ENCODE measurements around the gene CACNG4. TPM values are rescaled to one million over a fixed set of nuclear protein-coding genes. Genes with fewer than 3 reads are reported as not detected.
A peak's percentile ranks its signal among the peaks of the same experiment; 100 is the strongest.

The CACNG4 gene
- total RNA-seq, 1 donor from 2014 or later = 44.5 TPM

DNA sequence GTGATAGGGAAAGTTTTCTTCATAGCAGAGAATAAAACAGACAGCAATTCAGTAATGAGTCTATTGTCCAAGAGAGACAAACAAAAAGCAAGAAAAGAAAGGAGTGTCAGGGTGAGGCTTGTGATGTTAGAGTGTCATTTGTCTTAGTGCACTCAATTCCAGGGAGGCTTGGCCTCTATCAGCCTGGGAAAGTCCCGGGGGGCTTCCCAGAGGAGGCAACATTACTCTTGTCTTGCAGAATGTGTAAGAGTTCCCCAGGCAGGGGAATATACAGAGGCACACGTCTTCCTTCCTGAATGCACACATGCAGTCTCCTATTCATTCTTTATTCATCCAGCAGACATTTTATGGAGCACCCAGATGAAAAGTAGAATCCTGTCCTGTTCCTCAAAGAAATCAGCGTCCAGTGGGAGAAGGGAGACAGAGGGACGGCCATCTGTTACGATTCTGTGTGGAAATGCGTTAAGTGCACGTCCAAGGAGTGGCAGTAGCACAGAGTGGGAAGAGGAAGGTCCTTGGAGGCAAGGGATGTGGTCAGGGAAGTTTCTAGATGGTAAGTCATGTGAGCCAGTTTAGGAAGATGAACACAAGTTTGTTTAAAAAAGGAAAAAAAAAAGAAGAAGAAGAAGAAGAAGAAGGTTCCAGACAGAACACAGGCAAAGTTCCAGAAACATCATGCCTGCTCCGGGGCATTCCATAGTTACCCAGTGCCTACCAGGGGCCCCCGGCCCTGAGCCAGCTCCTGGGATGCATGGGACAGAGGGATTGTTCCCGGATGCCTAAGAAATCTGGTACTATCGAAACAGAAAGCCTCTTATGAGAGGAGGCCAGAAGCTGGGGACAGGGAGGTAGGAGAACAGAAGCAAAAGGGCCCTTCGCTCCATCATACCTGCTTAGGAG, 21.1 kb downstream of the CACNG4 start:
- no peak for DNase-seq

GRCh38 chr17:66986659-66987058, 22.2 kb downstream of the CACNG4 start:
- no peak for DNase-seq

DNA sequence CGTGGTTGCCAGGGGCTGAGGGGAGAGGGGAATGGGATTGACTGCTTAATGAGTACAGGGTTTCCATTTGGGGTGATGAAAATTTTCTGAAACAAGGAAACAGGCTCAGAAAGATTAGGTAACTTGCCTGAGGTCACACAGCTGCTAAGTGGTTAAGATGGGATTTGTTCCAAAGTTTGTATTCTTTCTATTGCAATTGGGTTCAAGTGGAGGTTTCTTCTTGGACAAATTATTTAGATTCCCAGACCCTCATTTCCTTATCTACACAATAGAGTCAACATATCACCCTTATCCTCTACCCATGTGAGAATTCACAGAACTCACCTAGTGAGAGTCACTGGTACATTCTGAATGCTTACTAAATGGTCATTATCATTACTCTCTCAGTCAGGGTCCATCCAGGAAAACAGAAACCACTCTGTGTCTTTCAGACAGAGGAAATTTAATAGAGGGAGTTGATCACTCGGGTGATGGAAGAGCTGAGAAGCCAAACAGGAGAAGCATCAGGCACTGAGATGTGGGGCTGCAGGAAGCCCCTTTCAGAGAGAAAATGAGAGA, 22.6 kb downstream of the CACNG4 start:
- DNase-seq = no peak

GRCh38 chr17:66988069-66988798, 23.7 kb downstream of the CACNG4 start:
- DNase-seq = no peak

- no peak for DNase-seq
These were observed 24.6 kb downstream of the CACNG4 start for GRCh38 chr17:66989076-66989475.

- DNase-seq = no peak
These were observed 25.1 kb downstream of the CACNG4 start for GRCh38 chr17:66989579-66989978.

GRCh38 chr17:66990047-66990446, 25.5 kb downstream of the CACNG4 start:
- no peak for DNase-seq

- no peak for DNase-seq
These were observed 28.5 kb downstream of the CACNG4 start for GRCh38 chr17:66992911-66993442.

DNA sequence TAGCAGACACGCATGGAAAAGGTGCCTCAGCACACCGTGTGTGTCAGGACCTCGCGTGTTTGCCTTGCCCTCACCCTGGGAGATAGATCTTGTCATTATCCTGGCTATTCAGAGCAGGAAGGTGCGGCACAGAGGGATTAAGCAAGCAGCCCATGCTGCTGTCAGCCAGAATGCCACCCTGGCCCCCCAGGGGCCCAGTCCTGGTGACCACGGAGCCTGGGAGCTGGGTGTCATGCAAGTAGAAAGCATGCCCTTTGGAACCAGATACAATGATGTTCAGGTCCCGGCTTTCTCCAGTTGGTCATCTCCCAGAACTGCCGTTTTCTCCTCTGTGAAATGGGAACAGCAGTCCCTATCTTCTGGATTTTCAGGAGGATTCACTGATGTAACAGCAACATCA, 29.9 kb downstream of the CACNG4 start:
- no peak for DNase-seq

- DNase-seq = no peak
These were observed 30.5 kb downstream of the CACNG4 start for GRCh38 chr17:66994930-66995535.

DNA sequence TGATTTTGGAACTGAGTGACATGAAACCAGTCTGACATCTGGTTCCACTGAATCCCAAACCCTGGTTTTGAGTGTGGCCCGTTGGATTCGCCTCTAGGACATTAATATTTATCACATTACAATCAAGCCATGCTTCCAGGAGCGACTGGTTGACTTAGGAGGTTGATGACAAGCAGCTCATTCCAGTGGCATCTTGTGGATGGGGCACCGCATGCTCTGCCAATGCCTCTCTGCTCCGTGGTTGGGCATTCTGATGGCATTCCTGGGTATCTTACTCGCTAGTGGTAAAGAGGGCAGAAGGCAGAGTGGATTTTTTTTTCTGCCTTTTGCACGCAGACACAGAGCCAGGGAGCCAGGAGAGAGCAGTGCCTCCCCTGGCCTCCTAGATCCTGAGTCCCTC, 31.4 kb downstream of the CACNG4 start:
- DNase-seq = no peak

DNA sequence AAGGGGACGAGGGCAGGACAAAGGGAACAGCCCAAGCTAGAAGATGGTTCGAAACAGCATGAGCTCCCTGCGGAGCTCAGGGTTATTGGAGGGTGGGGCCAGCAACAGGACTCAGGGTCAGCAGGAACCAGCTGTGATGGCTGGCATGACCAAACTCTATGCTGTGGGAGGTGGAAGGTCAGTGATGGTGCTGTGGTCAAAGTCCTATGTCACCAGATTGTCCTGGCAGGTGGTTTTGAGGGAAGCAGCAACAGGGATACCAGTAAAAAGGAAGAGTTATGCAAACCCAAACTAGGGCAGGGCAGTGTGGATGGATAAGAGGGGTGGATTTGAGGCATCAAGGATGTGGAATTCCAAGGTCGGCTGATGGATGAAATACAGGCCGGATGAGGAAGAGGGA, 32.4 kb downstream of the CACNG4 start:
- DNase-seq = no peak

DNA sequence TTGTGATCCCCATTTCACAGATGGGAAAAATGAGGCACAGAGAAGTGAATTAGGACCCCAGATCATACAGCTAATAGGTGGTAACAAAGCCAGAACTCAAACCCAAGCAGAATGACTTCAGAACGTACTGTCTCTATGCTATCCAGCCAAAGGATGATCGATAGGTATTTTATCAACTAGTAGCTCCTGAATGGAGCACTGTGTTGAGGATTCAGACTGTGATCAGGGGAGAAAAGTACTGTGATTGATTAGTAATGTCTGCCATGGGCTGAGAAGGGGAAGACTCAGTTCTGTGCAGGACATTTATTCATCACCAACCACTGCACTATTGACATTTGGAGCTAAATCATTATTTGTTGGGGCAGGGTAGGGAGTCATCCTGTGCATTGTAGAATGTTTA, 38.7 kb downstream of the CACNG4 start:
- DNase-seq = no peak

DNA sequence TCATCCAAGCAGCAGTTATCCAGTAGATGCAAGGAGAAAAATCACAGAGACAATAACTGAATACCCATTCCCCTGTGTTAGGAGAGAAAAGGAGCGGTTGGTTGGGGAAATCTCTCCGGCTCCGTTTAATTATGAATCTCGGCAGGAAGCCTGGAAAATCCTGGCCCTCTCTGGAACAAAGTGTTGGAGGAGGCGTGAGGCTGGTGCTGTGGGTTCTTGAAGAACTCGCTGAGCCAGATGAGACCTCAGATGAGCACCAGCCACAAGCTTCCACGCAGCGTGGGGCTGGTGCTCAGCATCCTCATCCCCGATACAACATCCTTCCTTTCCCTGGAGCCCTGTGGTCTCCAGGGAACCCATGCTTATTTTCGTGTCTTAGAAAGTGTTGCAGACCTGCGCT, 39.7 kb downstream of the CACNG4 start:
- DNase-seq = peak; percentile 38

- DNase-seq = no peak
These were observed 42.8 kb downstream of the CACNG4 start for GRCh38 chr17:67007266-67007665.

DNA sequence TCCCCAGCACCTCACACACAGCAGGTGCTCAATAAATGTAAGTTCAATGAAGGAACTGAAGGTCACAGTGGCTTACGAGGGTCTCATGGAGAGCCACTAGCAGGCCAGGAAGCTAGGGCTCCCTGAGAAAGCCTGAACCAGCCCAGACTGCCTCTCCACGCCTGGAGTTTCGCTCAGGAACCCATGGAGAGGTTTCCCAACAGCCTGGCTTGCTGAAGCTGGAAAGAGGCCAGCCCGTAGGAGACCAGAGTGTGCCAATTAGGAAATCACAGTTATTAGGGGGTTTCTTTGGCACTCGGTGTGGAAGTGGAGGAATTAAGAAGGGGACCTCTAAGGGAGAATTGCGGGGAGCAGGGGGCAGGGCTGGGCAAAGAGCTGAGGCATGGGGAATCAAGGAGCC, 43.6 kb downstream of the CACNG4 start:
- no peak for DNase-seq

DNA sequence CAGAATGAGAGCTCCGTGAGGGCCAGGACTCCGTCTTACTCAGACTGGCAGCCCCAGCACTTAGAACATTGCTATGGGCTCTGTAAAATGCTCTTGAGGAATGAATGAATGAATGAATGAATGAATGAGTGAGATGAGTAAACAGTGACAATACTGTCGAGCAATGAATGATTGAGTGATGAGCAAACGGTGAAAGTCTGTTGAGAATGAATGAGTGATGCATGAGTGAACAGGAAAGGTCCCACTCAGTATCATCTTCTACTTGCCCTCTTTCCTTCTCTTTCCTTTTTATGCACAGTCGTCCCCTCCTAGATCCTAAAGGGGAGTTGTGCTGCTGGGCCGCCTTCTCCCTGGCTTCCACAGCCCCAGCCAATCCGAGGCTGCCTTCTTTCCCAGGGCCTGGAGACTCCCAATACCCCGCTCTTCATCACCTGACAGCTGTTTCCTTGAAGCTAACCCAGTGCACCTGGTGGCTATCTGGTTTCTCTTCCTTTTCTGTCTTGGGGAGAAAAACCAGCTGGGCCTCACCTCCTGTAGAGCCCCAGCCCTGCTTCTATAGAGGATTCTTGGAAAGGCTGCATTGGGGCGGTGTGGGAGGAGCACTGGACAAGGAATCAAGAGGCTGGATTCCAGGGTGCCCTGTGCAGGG, 47.1 kb downstream of the CACNG4 start:
- DNase-seq = no peak

DNA sequence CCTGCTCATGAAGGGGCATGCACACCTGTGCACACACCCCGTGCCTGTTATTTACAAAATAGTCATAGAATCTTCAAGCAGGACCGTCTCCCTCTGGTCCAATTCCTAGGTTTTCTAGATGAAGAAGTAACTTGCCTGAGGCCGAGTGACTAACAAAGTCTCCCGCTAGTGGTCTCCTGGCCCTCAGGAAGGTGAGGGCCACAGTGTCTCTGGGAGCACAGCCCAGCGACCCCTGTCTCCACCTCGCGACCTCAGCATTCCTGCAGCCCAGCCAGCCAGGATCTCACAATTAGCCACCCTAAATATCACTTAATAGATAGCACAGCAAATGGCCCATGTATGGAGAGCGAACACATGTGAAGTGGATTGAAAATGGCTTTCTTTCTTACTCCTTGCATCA, 49.4 kb downstream of the CACNG4 start:
- no peak for DNase-seq

DNA sequence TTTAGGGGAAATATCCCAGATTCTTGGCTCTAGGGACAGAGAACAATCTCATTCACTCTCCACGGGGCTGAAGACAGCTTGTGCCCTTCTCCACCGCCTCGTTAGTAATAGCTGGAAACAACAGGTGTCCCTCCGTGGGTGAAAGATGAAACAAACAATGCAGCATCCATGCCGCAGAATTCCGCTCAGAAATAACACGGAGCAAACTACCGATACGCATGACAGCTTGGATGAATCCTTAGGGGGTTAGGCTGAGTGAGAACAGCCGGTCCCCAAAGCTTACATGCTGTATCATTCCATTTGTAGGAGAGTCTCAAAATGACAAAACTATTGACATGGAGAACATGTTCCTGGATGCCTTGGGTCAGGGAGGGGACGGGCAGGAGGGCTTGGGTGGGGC, 50.5 kb downstream of the CACNG4 start:
- DNase-seq = no peak

DNA sequence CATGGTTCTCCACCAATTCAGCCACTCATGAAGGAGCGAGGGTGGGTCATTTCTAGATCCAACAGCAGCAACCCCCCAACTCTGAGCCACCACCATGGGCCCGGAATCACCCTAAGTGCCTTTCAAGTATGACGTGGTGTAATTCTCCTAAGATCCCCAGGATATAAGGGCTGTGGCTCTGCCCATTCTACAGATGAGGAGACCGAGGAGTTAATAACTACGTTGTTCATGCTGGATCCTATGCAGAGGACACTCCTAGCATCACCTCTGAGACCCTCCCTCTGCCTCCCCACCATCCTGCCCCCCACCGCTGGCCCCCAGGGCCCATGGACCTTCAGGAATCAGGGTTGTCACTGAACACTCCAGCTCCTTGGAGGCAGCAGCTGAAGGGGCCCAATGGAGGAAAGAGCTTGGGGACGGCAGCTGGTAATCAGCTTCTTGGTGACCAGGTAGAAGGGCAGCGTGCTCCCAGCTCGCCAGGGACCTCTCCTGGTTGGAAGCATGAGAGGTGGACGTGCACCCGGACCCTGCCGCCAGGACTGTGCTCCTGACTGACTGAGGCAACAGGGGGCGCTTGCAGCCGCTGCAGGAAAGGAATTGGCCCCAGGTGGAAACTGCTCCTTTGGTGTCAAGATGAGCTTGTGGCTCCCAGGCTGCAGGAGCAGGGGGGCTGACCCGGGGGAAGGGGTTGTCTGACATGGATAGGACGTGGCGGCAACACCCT, 51.7 kb downstream of the CACNG4 start:
- no peak for DNase-seq

- no peak for DNase-seq
These were observed 53.4 kb downstream of the CACNG4 start for GRCh38 chr17:67017910-67018309.

Measured in occipital lobe (tissue), 2 donors.